Fibroblast of skin of right biceps (primary cell): Measurements from ENCODE around the gene SUGP2.
A peak's percentile ranks its signal among the peaks of the same experiment; 100 is the strongest.

Experiments used
- DNase-seq: peaks from one replicate; pipeline ENCODE4 v3.0.0-alpha.2; 2013

Gene SUGP2

DNA sequence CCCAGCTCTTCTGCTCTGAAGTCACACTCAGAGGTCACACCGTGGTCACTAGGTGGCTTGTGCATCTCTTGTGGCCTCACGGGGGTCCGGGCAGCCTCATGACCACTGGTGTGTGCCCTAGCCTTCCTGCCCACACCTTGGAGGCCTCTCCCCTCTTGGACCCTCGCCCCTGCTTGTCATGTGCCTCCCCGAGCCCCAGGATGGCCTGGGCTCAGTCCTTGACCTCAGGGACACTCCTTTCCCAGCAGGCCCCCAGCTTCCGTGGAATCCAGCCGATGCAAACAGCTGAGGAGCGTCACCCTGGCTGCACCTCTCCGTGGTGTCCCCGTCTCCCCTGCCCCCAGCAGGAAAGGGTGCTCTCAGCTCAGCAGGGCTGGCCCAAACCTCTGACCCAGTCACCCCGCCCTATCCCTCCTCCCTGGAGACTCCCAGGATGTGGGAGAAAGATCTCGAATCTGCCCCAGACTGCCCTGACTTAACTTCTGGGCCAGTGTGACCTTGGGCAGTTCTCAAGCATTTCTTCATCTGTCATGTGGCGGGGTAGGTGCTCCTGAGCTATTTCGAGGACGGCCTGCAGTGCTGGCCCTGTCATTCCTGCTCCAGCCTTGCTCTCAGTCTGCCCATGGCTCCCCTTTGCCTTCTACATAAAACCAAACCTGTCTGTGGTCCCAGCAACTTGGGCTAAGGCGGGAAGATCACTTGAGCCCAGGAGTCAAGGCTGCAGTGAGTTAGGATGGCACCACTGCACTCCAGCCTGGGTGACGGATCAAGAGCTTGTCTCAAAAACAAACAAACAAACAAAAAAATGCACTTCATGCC, 25.9 kb upstream of the SUGP2 start:
- no peak for DNase-seq

DNA sequence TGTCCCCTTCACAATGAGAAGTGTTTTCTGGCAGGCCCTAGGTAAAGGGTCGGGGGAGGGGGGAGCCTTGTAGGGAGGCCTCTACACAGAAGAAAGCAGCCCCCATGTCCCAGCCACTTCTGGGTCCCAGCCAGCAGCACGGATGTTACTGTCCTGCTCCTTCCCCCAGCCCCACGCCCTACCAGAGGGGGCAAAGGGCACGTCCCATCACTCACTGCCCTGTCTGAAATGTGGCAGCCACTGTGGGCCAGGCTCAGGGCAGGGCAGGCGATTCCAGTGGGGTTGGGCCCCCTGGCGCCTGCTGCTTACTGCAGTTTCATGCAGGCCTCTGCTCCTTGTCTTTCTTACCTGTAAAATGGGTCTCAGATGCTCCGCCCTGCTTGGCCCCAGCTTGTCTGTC, 24.4 kb upstream of the SUGP2 start:
- DNase-seq = no peak

DNA sequence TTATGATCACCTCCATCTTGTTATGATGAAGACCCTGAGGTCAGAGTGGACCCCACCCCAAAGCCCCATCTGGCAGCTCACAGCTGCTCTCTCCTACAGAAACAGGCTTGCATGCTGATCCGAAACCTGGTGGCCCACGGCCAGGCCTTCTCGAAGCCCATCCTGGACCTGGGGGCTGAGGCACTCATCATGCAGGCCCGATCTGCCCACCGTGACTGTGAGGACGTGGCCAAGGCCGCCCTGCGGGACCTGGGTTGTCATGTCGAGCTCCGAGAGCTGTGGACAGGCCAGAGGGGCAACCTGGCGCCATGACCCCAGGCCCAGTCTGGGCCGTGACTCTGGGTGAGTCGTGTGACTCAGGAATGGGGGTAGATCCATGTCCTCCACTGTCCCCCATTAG, 24.0 kb upstream of the SUGP2 start:
- no peak for DNase-seq

DNA sequence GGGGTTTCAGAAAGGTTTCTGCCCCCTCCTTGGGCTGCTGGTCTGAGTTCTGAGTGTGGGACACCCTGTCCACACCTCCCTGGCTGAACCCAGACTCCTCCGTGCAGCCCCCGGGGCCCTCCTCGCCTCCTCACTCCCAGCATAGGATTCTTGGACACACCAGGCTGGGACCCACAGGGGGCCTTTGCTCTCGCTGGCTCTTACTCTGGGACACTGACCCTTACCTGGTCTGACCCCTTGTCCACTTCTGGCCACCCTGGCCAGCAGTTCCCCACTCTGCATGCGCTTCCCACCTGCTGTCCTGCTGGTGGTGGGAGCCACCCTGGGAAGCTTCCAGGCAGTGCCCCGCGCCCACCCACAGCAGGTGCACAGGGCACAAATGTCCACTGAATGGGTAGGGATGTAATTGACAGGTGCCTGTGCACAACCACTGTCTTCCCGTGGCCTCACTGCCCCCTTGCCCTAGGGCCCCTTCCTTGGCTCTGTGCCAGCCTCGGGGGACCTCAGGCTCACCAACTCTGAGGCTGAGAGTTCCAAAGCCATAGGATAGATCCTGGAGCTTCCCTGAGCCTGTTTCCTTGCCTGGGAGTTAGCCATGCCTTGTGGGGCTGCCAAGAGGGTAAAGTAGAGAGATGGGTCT, 23.4 kb upstream of the SUGP2 start:
- DNase-seq = no peak

DNA sequence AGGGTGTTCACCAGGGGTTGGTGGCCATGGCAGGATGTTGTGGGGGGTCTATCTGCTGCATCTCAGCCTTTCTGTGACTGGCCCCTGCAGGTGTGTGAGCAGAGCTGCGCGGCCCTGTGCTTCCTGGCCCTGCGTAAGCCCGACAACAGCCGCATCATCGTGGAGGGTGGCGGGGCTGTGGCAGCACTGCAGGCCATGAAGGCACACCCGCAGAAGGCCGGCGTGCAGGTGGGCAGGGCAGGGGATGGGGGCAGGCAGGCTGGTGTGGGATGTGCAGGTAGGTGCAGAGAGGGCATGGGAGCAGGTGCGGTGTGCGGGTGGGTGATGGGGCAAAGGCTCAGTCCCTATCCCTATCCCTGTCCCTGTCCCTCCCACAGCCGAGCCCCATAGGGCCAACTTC, 22.4 kb upstream of the SUGP2 start:
- no peak for DNase-seq

DNA sequence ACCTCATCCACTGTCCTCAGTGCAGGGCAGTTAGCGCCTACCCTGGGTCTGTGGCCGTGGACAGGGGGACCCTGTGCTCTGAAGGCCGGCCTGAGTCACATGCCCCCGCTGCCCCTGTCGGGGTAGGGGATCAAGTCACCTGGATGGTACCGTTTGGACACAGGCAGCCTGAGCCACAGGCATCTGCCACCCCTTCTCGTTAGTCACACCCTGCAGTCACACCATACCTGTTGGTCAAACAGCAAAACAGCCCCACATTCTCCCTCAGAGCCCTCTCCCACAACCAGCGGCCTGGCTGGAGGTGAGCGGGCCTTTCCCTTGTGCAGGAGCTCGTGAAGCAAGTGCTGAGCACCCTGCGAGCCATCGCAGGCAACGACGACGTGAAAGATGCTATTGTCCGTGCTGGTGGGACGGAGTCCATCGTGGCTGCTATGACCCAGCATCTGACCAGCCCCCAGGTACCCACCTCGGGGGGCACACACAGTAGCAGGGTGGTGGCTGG, 21.7 kb upstream of the SUGP2 start:
- no peak for DNase-seq

DNA sequence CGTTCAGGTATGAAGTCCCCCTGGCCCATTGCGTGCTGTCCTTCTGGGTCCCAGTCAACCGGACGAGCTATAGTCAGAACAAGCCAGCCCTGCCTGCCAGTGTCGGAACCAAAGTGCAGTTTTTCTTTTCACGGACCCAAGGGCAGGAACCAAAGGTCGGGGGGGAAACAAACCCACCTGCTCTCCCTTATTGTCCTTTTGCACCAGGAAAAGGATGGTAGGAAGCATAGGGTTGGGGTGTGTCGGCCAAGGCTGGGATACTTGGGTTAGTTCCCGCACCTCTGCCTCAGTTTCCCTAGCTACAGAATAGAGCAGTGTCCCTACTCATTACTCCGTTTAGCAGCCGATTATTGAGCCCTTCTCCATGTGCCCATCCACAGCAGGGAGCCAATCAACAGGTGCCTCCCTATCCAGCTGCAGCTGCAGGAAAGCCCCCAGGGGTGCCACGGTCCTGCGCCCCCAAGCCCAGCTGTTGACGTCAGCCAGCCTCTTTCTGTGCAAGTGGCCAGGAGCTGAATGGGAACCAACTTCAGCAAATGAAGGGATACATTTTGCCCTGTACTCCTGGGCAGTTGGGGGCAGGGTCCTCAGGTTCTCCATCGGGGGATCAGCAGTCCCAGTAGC, 21.1 kb upstream of the SUGP2 start:
- no peak for DNase-seq

DNA sequence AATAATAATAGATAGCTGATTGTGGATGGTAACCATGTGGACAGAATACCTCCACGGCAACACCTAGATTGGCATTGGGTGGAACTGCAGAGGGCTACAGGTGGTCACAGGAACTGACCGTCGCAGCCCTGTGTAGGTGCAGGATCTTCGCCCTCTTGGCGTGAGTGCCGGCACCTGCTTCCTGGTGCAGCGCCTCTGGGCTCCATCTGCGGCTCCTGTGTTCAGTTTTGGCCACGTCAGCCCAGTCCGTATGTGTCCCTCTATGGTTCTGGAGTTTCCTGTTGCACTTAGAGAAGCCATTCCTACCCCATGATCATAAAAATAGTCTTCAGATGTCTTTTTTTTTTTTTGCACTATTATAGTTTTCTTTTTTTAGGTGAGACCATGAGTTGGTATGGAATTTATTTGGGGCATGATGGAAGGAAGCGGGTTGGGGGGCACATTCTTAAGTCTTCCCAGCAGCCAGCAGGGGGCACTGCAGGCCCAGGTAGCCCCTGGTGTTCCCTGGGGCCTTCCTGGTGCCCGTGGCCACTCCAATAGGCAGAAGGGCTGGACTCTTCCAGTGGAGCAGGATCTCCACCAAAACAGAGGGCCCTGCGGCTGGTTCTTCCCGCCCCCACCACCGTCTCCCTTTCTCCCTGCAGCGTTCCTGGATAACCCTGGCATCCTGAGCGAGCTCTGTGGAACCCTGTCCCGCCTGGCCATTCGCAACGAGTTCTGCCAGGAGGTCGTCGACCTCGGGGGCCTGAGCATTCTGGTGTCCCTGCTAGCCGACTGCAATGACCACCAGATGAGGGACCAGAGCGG, 20.4 kb upstream of the SUGP2 start:
- peak; percentile 42 for DNase-seq

DNA sequence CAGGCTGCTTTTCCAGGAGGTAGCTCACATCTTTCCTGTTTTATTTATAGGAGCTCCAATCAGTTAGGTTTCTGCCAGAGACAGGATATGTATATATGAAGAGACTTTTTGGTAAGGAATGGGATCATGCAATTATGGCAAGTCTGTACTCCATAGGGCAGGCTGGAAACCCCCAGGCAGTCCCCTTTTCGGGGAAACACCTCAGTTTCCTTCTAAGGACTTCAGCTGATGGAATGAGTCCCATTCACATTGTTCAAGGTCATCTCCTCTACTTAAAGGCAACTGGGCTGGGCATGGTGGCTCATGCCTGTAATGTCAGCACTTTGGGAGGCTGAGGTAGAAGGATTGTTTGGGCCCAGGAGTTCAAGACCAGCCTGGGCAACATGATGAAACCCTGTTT, 19.6 kb upstream of the SUGP2 start:
- no peak for DNase-seq

DNA sequence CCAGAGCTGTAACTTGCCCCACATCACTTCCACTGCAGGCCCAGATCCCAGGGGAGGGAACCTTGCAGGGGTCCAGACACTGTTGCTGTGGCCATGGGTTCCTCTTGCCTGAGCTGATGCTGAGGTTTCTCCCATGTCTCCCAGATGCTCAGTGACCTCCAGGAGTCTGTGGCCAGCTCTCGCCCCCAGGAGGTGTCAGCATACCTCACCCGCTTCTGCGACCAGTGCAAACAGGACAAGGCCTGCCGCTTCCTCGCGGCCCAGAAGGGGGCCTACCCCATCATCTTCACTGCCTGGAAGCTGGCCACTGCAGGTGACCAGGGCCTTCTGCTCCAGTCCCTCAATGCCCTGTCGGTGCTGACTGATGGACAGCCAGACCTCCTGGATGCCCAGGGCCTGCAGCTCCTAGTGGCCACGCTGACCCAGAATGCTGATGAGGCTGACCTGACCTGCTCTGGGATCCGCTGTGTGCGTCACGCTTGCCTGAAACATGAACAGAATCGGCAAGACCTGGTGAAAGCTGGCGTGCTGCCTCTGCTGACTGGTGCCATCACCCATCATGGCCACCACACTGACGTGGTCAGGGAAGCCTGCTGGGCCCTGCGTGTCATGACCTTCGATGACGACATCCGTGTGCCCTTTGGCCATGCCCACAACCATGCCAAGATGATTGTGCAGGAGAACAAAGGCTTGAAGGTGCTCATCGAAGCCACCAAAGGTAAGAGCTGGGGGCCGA, 18.3 kb upstream of the SUGP2 start:
- no peak for DNase-seq

DNA sequence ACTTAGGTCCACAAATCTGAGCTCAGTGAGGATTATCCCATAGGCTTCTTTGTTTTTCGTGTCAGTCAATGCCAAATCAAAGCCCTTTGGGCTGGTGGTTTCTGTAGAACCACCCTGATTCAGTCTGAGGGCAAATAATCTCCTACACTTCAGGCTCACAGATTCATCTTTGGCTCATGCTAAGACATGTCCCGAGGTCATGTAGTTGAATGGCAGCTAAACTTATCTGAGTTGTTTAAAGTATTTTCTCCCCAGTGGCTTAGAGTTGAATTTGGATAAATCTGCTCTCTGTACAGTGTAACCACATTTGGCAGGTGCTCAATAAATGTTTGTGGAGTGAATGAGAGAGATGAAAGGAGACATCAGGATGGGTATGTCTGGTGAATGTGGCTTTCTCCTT, 17.4 kb upstream of the SUGP2 start:
- no peak for DNase-seq

DNA sequence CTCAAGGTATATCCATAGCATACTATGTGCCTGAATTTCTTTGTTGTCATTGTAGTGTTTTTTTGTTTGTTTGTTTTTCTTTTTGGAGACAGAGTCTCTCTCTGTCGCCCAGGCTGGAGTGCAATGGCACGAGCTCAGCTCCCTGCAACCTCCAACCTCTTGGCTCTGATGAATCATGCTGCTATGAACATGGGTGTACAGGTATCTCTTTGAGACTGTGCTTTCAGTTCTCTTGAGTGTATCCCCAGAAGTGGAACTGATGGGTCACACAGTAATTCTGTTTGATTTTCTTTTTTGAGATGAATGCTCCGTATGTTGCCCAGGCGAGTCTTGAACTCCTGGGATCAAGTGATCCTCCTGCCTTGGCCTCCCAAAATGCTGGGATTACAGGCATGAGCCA, 16.8 kb upstream of the SUGP2 start:
- DNase-seq = no peak

DNA sequence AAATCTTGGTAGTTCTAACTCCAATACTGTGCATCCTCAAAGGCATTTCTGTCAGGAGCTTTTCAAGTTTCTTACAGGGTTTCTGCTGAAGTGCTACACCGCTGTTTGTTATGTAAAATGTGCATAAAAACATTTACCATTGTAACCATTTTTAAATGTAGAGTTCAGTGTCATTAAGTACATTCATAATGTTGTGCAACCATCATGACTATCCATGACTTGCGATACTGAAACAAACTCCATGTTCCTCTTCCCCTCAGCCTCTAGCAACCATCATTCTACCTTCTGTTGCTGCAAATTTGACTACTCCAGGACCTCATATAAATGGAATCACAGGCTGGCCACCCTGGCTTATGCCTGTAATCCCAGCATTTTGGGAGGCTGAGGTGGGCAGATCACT, 16.1 kb upstream of the SUGP2 start:
- DNase-seq = no peak

DNA sequence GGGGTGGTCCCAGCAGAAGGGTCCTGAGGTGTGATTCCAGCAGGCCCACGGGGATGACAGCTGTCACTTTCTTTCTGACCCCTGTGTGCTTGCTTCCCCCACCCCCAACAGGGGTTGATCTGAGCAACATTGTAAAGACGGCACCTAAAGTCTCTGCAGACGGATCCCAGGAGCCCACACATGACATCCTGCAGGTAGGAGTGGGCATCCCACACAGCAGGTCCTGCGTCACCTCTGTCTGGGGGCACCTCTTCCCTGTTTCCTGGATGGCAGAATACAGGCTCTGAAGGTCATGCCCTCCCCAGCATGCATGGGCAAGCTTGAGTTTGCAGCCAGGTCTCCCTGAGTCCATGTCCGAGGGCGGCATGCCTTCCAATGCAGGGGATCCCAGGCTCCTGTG, 10.6 kb upstream of the SUGP2 start:
- no peak for DNase-seq

DNA sequence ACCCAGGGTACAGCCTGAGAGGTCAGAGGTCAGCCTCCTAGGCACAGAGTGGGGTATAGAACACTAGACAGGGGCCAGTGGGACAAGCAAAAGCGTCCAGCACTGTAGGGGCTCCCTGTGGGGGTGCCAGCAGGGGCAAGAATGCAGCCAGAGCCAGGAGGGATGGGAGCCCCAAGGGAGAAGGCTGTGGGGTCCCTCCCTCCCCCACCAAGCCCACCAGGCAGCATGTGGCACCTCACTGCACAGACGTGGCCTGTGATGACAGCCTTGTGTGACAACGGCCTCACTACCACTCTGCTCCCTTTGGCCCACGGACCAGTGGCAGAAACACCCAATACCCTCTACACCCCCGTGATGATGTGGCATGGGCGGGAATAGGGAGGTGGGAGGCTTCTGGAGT, 10.2 kb upstream of the SUGP2 start:
- DNase-seq = no peak

DNA sequence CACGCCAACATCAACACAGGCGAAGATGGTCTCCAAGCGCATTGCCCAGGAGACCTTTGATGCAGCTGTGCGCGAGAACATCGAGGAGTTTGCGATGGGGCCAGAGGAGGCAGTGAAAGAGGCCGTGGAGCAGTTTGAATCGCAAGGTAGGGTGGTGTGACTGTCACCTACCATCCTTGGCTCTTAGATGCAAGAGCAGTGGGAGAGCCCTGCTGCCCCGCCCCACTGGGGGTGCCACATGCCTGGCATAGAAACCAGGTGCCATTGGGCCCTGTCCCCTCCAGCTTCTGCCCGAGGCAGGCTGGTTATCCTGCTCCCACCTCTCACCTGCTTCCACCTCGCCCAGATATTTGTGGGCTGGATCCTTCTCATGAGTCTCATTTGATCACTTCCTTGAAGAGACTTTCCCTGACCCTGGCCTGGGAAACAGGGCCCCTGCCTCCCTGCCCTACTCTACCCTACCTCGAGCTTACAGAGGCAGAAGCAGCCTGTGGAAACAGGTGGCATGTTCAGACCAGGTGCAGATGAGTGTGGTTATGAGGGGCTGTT, 9.5 kb upstream of the SUGP2 start:
- no peak for DNase-seq

DNA sequence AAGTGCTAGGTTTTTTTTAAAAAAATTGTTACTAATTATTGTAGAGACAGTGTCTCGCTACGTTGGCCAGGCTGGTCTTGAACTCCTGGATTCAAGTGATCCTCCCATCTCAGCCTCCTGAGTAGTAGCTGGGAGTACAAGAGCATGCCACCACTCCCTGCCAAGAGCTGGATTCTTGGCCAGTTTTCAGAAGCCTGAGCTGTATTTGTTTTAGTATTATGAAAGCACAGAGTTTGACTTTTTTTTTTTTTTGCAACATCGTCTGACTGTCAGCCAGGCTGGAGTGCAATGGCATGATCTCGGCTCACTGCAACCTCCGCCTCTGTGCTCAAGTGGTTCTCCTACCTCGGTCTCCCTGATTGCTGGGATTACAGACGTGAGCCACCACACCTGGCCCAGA, 7.1 kb upstream of the SUGP2 start:
- DNase-seq = peak; percentile 66

DNA sequence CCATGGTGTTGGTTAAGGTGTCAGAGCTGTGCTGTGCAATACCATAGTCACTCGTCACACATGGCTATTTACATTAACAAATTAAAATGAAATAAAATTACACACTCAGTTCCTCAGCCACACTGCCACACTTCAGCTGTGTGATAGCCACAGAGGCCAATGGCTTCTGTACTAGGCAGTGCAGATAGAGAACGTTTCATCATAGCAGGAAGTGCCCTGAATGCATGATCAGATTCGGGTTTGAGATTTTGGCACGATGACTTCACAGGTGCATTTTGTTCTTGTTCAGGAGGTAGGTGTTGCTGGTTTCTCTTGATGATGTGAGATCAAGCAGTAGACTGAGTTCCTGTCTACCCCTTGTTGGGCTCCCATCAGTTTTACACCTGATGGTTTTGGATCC, 6.6 kb upstream of the SUGP2 start:
- DNase-seq = no peak

DNA sequence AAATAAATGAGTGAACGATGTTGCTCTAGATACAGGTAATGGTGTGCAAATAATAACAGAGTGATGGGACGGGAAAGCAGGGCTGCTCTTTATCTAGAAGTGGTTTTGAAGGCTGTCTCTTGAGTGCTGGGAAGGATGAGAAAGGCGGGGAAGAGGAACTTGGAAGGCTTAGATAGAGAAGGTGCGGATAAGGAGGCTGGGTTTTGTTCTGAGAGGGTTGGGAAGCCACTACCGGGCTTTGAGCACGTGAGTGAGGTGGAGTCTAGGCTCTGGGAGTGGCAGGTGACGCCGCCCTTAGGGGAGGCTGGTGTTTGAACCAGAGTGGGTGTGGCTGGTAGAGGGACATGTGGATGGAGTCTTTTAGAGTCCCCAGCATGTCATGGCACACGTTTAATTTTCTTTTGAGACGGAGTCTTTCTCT, 897 bp upstream of the SUGP2 start:
- DNase-seq = peak; percentile 69

DNA sequence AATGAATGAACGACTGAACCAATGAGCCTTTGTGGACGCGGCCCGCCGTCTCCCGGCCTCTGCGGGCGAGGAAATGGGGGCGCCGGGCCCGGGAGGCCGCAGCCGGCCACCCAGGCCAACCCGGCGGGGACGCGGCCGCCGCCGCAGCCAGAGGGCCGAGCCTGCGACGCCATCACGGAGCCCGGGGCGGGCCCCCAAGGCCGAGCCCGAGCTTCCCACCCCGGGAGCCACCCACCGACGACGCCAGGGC, 216 bp downstream of the SUGP2 start:
- no peak for DNase-seq

DNA sequence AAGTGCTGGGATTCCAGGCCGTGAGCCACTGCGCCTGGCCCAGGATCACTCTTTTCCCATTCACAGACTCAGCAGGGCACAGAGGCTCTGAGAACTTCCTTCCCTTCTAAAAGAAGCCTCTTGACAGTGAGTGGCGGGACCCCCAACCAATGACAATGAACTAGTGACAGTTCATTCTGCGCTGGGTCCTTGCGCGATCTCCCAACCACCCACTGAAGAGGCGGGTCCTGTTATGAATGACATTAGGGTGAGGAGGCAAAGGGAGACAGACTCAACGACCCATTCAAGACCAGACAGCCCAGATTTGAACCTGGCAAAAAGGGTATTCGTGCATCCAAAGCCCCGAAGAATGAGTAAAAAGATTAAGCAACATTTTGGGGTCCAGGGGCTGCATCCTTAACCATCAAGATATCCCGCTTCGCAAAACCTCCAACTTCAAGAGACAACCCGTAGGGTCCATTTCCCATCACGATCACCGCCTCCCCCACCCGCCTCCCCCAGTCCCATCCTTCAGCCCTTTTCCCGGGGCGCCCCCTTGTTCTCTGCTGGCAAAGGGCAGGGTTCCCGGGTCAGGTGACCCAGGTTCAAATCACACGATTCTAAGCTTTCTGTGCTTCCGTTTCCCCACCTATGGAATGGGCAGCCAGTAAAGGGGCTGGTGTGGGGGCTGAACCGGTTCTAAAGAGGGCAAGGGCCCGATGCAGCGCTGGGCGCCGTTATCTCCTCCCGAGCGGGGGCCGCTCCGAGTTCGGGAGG, 719 bp downstream of the SUGP2 start:
- peak; percentile 98 for DNase-seq

DNA sequence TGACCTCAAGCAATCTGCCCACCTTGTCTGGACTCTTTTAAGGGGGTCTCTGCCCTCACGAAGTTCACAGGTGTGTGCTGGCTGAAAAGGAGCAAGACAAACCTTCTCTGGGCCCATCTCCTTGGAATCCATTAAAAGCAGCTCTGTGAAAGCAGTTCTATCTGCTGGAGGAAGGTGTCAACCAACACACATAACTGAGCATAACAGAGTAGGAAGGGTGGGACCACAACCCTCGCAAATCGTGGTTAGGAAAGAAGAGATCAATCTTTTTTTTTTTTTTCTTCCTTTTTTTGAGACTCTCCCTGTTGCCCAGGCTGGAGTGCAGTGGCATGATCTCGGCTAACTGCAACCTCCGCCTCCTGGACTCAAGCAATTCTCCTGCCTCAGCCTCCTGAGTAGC, 1.4 kb downstream of the SUGP2 start:
- no peak for DNase-seq
